Mucosa of descending colon (tissue), 3 donors: ENCODE data around the gene FBN1. TPM values are rescaled to one million over a fixed set of nuclear protein-coding genes. Genes with fewer than 3 reads are reported as not detected.

ENCODE experiments used
- ATAC-seq: fragments of 200-7000 bp; cut with Tn5 transposase; one replicate; pipeline ENCODE4 v1.9.1; 2020; ENCODE audit warnings: mild to moderate bottlenecking, moderate library complexity
- DNase-seq, 3 donors: peaks; one replicate each; pipeline ENCODE4 v3.0.0-alpha.2; 2020
- H3K36me3 ChIP-seq: fragments of 200-600 bp; one replicate; pipeline ENCODE4 v1.8.0; 2021; ENCODE audit warnings: low read depth, mild to moderate bottlenecking
- H3K4me1 ChIP-seq: fragments of 200-600 bp; one replicate; pipeline ENCODE4 v1.8.0; 2021; ENCODE audit warnings: low read depth, mild to moderate bottlenecking
- H3K4me3 ChIP-seq: fragments of 200-600 bp; one replicate; pipeline ENCODE4 v1.8.0; 2021; ENCODE audit warnings: mild to moderate bottlenecking
- H3K9me3 ChIP-seq: fragments of 200-600 bp; one replicate; pipeline ENCODE4 v1.8.0; 2021; ENCODE audit warnings: mild to moderate bottlenecking
- CTCF ChIP-seq: fragments of 200-600 bp; IDR thresholded peaks from one replicate; pipeline ENCODE4 v1.8.0; 2022; ENCODE audit warnings: antibody characterized with exemption, mild to moderate bottlenecking
- intact Hi-C, 2 donors: fragments of 100-400 bp; cut with DNase I in 1 of 2; cut with micrococcal nuclease in 1 of 2; formaldehyde crosslinking; loops; one replicate each; pipeline versions ENCODE4 v1.11.0 to v1.11.1; 2022; cut with DNase I, micrococcal nuclease
- total RNA-seq, 3 donors: library from RNA; stranded (reverse); fragmentation: NEBNext Ultra II Directional in 2 of 3; extraction: Animal tissue kit (Norgen Biotek cat#: 25700) in 2 of 3; gene quantifications; one replicate each; pipeline versions ENCODE4 v1.2.1 to v1.2.4, GENCODE V29; 2021 to 2023
- donor health status: DM: no; HTN: no; CAD: no; lungs with moderate emphysema.
- donor health status: DM: no; HTN: no; CAD: no.
- donor health status: DM: no; HTN: yes; CAD: no.

Gene FBN1
- total RNA-seq, 3 donors from 2014 or later, result 9.3 to 47.9 (median 35.9) TPM

- TF ChIP-seq CTCF, result no peak
- DNase-seq, result no peak
- no peaks in the 10 kb centered on the region for H3K4me1 ChIP-seq
These were observed 37.7 kb downstream of the FBN1 start for GRCh38 chr15:48607846-48608245.

GRCh38 chr15:48604567-48604966, 40.9 kb downstream of the FBN1 start:
- DNase-seq, result no peak
- H3K36me3 ChIP-seq, result no peaks in the 10 kb centered on the region
- no peaks in the 10 kb centered on the region for H3K9me3 ChIP-seq
- no peaks in the 10 kb centered on the region for H3K4me1 ChIP-seq
- H3K4me3 ChIP-seq, result no peak overlapping the region
- intact Hi-C loops, result no loop called here
- no peak for ATAC-seq
- no peak for TF ChIP-seq CTCF

More at GRCh38 chr15:48607846-48608245, 37.7 kb downstream of the FBN1 start:
- no peaks in the 10 kb centered on the region for H3K36me3 ChIP-seq
- ATAC-seq, result no peak
- H3K4me3 ChIP-seq, result no peak overlapping the region
- H3K9me3 ChIP-seq, result no peaks in the 10 kb centered on the region
- intact Hi-C loops, result no loop called here

GRCh38 chr15:48603922-48604321, 41.6 kb downstream of the FBN1 start:
- no peak for ATAC-seq
- Histone ChIP-seq H3K4me1 (no peaks in the 10 kb centered on the region), H3K4me3 (no peak overlapping the region), H3K36me3 (no peaks in the 10 kb centered on the region), H3K9me3 (no peaks in the 10 kb centered on the region)
- intact Hi-C loops, result no loop called here
- DNase-seq, result no peak
- no peak for TF ChIP-seq CTCF

GRCh38 chr15:48603123-48603500, 42.4 kb downstream of the FBN1 start:
- no peak for DNase-seq
- no peak overlapping the region for H3K4me3 ChIP-seq
- no peak for TF ChIP-seq CTCF
- no peaks in the 10 kb centered on the region for H3K36me3 ChIP-seq
- no peak for ATAC-seq
- intact Hi-C loops, result no loop called here
- no peaks in the 10 kb centered on the region for H3K9me3 ChIP-seq
- H3K4me1 ChIP-seq, result no peaks in the 10 kb centered on the region

DNA sequence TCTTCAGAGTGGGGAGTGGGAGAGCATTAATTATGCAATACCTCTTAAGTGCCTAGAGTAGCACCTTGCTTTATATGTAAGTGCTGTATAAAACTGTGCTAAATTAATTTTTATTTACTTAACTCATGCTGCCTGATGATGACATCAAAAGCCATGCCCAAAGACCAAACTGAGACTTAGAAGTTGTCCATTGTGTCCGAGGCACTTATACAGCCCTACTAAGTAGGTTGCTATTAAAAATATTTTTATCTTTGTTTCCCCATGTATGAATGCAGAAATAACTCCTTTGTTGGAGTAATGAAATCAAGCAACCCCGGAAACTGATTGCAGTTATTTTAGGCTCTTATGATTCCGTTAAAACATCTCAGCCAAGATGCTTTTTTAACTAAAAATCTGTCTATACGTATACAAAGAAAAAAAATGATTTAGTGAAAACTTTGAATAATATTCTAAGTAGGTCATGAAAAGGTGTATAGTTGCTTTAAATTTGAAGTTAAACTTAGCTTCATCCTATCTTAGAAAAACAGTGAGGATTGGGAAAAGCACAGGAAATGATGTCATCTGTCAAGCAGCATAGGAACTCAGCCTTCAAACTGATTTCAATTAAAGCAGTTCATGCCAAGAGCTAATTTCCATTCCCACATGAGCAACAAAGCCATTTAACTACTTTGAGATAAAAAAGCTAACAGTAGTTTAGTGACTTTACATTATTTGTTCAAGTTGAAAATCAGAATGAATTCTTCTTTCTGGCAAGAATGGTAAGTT, 43.0 kb downstream of the FBN1 start:
- no peak for ATAC-seq
- H3K36me3 ChIP-seq, result no peaks in the 10 kb centered on the region

More for the DNA sequence above, 43.0 kb downstream of the FBN1 start:
- Histone ChIP-seq H3K4me3 (no peak overlapping the region), H3K9me3 (no peaks in the 10 kb centered on the region), H3K4me1 (no peaks in the 10 kb centered on the region)
- TF ChIP-seq CTCF, result no peak
- intact Hi-C loops, result no loop called here
- no peak for DNase-seq
